Medulla oblongata (tissue), 1 donor: Measurements from ENCODE around the gene TNS1.

Experiments
- DNase-seq: peaks from one replicate; pipeline ENCODE4 v3.0.0-alpha.2; 2015; ENCODE audit errors: extremely low spot score

TNS1 gene

DNA sequence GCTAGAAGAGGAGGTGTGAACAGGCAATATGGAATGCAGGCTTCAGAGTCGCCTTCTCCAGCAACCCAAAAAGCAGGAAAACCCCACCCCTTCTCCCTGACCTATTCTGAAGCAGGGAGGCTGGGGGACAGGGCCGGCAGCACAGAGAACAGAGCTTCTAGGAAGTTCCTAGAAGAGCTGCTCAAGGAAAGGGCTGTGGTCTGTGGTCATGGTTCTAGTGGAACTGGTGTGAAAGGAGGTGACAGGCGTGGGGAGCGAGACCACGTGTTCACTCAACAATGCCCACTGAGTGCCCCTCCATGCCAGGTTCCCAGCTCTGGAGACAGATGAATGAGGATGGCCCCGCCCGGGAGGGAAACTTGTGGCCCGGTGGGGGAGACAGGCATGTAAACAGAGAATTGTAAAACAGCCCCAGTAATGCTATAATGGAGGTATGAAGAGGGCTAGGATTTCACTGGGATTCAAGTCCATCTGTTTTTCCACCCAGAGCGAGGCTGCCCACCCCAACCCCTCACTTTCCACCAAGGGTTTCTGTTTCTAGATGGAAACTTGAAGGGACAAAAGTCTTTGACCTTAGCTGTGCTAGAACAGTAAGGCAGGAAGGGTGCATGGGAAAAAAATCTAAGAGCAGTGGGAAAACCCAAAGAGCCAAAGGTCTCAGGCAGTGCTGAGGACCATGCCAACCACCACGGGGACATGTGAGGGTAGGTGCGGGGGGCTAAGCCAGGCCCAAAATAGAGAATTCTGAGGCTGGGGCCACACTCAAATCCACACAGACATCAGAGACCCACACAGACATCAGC, 71.8 kb downstream of the TNS1 start:
- no peak for DNase-seq

DNA sequence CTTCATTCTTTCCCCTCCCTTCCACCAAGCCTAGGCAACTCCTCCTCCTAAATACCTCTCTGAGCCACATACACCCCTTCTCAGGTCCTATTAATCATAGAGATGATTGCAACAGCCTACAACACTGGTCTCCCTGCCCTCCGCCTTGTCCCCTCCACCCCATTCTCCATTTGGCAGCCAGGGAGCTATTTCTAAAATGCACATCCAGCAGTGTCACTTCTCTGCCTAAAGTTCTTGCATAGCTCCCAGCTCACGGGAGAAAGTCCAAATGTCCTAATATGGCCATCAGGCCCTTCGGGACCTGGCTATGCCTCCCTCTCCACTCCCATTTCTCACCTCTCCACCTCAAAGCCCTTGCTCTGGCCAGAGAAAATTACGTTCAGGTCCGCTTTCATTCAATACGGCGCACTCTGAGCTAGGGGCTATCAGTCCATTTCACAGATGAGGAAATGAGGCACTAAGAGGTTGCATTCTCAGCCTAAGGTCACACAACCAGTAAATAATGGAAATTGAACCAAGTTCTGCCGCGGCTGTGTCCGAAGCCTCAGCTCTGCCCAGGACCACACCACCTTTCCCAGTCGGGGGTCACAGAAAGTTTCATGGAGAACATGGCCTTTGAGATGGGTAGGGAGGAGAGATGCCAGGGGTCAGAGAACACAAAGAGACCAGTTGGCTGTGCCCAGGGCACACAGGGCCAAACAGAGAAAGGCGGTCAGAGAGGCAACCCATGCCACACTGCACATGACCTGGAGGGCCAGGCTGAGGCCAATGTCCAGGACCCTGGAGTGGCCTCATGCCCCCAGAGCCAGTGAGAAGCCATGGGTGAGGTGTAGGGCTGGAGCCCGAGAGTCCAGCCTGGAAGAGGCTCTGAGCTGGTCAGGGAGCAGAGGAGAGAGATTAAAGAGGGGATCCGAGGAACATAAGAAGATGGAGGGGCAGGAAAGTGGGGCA, 72.8 kb downstream of the TNS1 start:
- no peak for DNase-seq

DNA sequence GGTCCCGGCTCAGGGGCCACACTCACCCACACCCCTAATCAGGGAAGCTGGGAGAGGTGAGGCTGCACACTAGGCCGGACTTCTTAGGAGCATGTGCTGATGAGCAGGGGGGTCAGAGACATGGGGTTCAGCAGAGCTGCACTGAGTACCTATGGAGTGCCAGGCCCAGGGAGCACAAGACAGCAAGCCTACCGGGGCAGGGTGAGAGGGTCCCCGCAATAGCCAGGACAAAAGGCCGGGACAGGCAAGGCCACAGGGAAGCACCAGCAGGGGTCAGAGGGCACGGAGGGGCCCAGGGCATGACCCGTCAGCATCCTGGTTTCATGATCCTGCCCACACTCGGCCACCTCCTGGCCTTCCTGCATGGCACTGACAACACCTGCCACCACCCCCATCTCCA, 73.5 kb downstream of the TNS1 start:
- DNase-seq, result no peak

DNA sequence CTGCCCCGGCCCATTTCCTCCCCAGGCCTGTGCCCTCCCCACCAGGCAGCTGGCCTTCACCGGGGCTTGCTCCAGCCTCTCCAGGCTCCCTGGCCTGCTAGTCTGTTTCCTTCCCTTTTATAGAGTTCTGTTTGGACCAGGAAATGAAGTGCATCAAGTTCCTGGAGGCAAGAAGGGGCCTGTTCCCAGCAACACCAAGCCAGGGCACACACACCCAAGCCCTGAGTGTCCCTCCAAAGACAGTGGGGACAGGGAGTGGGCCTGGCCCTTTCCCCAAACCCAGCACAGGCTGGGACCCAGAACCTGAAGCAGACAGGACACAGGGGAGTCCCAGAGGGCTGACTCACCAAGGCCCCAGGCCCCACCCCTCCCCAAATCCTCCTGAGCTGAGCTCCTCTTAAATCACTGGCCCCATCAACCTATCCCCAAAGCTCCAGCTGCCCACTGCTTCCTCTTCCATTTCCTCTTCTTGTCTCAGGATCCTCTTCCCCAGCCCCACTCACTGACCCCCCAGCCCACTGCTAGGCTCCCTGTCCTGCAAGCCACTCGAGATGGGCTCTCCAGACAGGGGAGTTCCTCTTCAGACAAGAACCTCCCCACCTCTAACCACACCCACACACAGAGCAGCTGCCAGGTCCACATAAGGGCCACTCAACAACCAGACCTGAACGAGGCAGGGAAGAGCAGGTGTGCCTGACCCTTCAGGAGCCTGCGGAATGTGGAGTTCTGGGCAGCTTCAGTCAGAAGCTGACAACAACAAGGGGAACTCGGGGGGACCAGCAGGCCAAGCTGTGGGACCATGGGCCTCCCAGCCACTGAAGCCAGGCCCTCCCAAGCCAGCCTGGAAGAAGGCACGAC, 74.2 kb downstream of the TNS1 start:
- no peak for DNase-seq

DNA sequence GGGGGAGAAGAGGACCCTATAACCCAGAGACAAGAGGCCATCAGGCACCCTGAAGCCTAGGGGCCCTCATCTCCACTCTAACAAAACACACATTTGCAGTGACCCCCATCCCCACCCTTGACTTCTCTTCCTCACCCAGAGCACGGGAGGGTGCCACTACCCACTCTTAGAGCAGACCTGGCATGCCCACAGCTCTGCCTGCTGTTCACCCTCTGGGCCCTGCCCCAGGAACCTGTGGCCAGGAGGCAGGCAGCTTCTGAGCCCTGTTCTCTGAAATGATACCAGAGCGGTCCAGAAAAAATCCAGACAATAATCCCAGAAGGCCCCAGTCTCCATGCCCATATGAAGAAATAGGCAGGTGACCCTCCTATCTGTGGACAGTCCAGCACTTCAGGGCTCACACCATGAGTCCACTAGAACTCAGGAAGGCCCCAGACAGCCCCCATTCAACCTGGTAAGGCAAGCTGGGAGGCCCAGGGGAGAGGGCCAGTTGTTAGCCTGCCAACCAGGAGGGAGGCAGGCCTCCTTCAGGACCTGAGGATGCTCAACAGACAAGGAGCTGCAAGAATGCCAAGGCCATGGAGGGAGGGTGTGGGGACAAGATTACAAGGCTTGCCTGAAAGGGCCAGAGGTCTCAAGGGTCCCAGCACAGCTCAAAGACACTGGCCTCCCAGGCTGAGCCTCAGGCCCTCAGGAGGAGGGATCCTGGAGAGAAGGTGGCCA, 75.0 kb downstream of the TNS1 start:
- no peak for DNase-seq

DNA sequence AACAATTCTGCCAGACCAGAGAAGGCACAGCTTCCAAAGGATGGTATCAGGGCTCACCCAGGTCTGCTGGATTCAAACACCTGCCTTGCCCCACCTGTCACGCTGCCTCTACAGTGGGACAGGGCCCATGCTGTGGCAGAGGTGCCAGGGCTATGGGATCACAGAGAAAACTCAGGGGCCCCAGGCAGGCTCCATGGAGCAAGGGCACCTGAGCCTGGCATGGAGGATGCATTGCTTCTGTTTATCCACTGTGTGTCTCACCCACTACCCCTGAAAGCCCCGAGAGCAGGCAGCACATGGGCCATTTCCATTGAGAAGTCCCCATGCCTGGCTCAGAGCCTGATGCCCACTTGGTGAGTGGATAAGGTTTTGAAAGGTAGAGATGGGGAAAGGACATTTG, 76.0 kb downstream of the TNS1 start:
- no peak for DNase-seq

DNA sequence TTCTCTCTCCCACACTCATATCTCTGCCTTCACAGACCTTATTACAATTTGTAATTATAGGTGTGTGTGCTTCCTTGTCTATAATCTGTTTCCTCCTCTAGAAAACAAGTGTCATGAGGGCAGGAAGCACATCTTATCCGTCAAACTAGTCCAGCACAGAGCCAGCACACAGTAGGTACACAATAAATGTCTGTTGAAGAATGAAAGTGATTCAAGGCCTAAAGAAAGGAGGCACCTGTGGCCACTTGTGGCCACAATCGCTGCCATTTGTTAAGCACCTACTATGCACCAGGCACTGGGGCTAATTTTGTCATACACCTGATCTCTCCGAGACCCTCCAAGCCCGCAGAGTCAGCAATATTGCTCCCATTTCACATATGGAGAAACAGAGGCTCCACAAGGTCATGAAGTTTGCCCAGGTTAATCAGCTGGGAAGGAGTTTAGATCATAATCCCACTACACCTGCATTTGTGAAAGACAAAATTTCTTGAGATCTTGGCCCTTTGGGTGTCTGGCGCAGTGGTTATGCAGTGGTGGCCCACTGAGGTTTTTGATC, 78.4 kb downstream of the TNS1 start:
- DNase-seq, result no peak

DNA sequence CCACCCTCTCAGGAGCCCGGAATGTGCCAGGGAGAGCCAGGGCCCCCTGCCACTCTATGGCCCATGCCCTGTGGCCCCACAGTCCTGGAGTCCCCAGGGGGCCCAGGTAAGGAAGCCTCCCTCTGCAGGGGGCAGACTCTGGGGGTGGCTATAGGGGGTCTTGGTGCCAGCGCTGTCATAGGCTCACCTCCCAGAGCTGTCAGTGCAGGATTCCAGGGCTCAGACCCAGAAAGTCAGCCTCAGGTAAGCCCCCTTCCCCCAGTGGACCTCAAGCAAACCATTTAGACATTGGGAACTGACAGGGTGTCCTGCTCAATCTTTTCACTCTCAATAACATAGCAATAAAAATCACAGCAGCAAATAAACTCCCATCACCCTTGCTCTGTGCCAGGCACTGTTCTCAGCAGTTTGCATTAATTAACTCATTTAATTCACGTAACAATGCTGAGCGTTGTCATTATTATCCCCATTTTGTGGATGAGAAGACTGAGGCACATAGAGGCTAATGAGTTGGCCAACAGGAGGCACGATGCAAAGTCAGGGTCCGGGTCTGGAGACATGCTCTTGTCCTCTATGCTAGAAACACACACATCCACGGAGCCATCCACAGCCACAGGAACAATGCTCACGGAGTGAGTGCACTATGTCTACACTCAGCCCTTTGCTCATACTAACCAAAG, 79.6 kb downstream of the TNS1 start:
- no peak for DNase-seq

DNA sequence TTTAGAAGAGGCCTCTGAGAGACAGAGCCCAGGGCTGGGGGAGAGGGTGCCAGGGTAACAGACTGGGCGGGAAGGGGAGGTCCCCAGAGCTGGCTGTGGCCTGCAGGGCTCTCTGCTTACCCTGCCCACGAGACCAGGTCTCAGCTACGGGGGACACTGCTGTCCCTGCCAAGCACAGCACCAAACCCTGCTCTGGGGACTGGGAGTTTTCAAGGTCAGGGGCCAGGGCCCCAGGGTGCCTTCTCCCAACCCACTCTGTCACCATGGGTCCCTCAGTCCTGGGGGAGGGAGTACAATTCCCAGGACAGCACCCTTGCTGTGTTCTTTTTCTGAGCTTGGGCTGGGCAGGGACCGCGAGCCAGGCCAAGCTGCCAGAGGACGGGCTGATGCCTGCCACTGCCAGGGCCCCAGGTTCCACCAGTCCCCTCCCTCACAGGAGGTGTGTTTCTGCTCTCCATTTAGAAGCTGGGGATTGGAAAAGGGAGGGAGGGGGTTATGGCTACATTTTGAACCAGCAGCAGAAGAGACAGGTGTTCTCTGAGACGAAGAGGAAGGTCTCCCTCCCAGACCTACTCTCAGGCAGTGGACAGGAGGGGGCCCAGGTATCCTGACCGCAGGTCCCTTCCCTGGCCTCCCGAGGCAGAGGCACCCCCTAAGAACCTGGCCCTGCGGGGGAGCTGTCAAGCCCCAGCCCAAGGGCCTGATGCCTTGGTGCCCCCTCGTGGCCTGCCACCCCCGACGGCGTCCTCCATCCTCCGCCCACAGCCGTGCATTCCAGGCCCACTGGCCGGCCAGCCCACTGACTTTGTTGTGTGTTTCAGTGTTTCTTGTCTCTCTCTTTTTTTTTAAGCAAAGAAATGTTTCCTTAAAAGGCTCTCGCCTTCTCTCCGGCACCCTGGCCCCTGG, 80.4 kb downstream of the TNS1 start:
- DNase-seq, result no peak

DNA sequence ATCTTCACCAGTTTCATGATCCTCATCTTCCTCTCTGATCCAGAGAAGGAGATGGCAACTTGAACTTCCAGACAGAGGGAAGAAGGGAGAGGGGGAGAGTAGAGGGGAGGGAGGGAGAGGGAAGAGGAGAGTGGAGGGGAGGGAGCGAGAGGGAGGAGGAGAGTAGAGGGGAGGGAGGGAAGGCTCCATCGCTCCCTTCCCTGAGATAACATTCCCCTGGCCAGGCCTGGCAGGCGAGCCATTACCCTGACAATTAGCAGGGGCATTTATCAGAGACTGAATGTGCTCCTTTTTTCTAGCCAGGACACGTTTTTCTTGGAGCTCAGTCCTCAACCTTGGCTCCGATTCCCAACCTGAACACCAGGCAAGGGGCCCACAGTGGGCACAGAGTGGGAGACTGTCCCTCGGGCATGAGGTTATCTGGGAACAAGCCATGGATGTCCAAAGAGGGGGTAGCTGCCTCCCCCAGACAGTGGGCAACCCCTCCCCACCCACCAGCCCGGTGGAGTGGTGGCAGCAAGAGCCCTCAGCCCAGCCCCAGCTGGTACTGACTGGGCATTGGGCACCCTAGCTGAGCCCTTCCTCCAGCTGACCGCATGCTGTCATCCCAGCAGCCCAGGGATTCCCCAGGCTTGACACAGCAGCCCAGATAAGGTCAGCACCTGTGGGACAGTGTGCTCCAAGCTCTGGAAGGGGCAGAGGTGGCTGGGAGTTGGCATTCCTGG, 81.8 kb downstream of the TNS1 start:
- DNase-seq, result no peak

DNA sequence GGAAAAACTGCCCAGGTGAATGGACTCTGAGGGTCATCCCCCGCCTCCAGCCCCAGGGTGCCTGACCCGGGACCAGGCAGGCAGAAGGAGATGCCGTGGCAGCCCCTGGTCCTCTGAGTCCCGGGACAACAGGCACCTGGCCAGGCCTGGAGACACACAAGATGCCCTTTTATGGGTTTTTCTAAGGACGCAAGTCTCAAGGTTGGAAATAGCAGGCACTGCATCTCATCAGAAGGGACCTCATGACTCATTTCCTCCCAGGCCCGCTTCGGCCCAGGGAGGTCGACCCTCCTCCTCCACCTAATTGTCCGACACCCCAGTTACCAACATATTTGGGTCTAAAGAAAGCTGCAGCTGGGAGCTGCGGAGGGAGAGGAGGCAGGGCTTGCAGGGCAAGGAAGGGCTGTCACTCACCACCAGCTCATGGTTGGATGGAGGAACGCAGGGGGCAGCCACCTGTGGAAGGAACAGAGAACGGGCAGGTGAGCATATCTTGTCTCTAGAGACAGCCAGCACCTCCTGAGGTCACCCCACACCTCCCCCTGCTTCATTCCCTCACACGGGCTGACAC, 82.9 kb downstream of the TNS1 start:
- DNase-seq, result no peak

DNA sequence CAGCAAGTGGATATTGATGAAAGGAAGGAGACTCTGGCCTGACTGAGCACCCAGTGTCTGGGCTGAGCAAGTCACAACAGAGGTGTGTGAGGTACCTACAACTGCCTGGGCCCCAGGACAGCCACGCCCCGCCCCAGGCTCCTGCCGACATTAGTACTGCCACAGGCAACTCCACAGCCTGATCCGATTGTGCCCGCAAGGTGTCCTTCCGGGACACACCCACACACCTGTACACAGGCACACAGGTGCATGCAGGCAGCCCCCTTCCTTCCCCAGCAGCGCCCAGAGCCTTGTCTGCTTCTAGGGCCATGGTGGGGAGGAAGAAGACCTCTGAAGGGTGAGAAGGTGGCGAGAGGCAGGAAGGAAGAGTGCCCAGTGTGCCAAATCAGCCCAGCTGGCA, 83.6 kb downstream of the TNS1 start:
- DNase-seq, result no peak

DNA sequence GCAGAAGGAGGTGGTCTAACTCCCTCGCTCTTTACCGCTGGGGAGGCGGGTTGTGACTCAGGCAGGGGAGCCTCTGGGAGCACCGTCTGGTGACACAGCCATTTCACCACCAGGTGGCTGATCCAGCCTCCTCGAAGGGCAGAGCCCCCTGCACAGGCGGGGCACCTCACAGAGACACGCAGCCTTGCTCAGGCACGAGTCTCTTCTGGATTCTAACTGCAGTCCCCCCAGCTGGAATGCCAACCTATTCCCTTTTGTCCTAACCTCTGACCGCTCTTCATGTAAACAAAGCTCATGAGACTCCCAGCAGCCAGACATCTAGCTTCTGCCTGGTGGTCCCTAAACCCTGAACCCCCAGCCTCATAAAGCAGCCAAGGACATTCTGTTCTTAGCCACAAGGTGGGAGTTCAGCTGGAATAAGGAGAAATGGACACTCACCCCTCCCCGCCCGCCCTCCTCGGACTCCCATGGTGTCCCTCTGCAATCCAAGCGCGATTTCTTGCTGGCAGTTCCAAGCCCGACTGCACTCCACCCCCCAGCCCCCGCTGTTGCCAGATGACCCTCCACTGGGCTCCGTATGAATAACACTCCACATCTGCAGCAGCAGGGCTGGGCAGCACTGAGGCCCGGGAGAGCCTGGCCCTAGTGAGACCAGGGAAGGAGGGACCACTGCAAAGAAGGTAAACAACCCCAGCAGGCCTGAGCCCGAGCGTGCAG, 84.3 kb downstream of the TNS1 start:
- no peak for DNase-seq

DNA sequence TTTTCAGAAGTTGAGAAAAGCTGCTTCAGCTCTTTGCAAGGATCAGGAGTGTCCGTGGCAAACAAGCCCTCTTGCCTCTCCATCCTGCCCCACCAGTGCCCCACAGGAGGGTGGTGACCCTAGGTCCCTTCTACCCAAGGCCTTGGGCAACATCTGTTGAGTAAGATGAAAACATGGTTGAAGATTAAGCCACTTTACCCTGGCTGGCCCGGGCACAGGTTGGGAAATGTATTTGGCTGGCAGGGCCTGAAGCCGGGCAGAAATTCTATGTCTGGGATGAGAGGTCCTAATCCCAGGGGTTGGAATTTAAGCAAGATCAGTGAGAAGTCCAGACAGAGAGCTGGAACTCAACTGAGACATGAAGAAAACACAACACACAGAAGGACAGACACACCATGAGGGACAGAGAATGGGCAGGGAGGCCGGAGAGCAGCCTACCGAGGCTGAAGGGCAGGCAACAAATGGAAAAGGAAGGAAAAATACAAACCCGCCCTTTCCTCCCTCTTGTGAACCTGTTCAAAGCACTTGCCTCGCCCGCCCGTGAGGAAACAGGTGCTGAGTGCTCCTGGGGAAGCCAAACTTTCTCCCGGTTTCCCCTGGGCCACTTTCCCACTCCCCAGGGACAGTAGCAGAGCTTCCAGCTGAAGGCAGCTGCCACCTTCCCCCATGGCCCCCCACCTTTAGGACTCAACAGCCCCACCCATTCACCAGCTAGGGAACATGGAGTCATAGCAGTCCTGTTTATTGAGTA, 86.1 kb downstream of the TNS1 start:
- DNase-seq, result no peak

DNA sequence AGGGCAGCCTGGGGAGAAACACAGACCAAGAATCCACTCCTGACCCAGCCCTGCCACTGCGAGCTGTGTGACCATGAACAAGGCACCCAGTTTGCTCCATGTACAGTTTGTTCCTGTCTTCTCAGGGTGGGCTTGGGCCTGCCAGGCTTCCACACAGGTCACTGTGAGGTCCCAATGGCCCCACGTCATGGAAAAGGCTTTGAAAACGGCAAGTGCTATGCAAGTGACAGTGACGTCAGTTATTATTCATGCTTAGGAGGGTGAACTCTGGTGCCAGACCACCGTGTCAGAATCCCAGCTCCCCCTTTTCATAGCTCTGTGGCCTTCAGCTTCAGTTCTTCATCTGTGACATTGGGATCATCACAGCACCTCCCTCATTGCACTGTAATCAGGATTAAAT, 87.1 kb downstream of the TNS1 start:
- DNase-seq, result no peak

DNA sequence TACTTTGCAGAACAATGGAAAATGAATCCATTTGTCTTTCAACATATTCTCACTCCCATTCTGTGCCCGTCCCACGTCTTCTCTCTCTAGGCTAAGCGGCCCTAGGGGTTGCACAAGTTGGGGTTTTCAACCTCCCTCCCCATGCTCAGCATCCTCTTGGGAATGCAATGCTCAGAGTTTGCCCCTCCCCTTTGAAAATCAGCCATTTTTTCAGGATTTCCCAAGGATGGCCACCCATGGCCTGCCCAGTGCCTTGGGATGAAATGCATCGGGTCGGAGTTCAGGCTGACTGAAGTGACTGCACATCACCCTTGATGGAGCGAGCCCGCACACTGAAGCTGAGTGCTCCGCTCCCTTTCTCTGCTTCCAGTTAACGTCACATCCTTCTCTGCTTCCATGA, 87.9 kb downstream of the TNS1 start:
- DNase-seq, result no peak

DNA sequence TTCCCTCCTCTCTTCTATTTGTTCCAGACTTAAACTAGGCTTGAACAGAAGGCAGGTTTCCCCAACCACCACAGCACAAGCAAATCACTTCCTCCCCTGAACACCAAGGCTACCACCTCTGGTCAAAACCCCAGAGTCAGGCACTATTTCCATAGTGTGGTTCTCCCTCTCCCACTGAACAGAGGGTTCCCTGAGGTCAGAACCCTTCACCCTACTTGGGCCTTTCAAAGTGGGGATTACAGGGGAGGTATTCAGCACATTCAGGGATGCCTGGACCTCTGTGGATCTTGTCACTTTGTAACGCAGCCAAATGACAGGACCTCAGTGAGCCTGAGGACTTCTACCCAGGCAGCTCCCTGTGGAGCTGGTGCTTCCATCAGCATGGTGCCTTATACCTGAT, 88.7 kb downstream of the TNS1 start:
- no peak for DNase-seq
